Activated CD4-positive, alpha-beta T cell treated with anti-CD3 and anti-CD28 coated beads, Interleukin-2, amount 10 ng/mL, durations not matched to agents 24 days and 14 days (primary cell): ENCODE measurements around the gene PSAP. TPM values are rescaled to one million over a fixed set of nuclear protein-coding genes. Genes with fewer than 3 reads are reported as not detected.

Experiments used
- DNase-seq: peaks from one replicate; pipeline ENCODE4 v3.0.0; 2022
- H3K27ac Mint-ChIP-seq: one replicate; pipeline ENCODE4 v1.8.0; 2022; ENCODE audit warnings: mild to moderate bottlenecking, mixed read lengths
- H3K27me3 Mint-ChIP-seq: one replicate; pipeline ENCODE4 v1.8.0; 2022; ENCODE audit warnings: mixed read lengths
- H3K36me3 Mint-ChIP-seq: one replicate; pipeline ENCODE4 v1.8.0; 2022; ENCODE audit warnings: low read depth, mild to moderate bottlenecking, mixed read lengths
- H3K4me1 Mint-ChIP-seq: one replicate; pipeline ENCODE4 v1.8.0; 2021; ENCODE audit warnings: mixed read lengths
- H3K4me3 Mint-ChIP-seq: one replicate; pipeline ENCODE4 v1.8.0; 2022; ENCODE audit warnings: mild to moderate bottlenecking, moderate library complexity, mixed read lengths
- H3K9me3 Mint-ChIP-seq: one replicate; pipeline ENCODE4 v1.8.0; 2021; ENCODE audit warnings: mixed read lengths
- intact Hi-C: fragments of 100-400 bp; cut with micrococcal nuclease; formaldehyde crosslinking; loops from one replicate; pipeline ENCODE4 v1.15.1; 2023
- total RNA-seq: library from RNA; stranded (reverse); gene quantifications from 2 replicates; pipeline ENCODE4 v1.2.3, GENCODE V29; 2022

PSAP gene
- total RNA-seq, 1 donor from 2014 or later = 97.9 TPM

DNA sequence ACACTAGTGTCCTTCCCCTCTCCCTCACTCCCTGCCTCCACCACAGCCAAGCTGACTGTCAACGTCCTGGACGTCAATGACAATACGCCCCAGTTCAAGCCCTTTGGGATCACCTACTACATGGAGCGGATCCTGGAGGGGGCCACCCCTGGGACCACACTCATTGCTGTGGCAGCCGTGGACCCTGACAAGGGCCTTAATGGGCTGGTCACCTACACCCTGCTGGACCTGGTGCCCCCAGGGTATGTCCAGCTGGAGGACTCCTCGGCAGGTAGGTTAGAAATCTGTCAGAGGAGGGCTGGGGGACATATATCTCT is 52.8 kb downstream of the PSAP start:
- intact Hi-C loops = no loop called here
- H3K4me3 Mint-ChIP-seq = no peak overlapping the region

DNA sequence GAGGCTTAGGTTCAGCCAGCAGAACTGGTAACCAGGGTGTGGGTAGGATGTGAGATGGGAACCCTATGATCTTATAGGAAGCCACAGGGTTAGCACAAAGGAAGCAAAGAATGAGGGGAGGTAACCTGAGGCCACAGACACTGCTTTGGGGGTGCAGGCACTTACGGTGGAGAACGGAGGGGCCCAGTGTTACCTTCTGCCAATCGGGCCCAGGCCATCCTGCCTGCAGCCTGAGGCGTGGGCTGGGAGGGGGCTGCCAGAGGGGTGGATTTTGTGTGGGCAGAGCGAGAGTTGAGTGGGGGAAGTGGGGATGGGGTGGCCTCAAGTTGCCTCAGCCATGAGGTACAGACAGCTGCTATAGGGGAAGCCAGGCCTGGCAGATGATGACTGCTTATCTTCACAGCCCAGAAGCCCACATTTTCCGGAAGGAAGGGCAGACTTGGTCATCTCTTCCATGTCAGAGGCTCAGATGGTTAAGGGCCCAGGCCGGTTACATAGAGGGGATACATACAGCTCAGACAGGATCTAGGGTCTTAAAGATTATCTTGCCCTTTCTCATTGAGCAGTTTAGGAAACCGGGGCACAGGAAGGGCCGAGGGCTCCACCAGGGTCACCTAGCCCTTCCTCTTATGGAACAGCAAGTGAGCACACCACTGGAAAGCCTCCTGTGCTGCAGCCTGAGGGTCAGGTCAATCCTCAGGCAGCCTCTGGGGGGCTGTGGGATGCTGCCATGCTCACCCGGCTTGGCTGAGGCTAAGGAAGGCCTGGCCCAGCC is 53.3 kb downstream of the PSAP start:
- H3K27ac Mint-ChIP-seq = peak overlapping the region; percentile 78
- intact Hi-C loops = no loop called here
- DNase-seq = no peak

More for the DNA sequence above, 52.8 kb downstream of the PSAP start:
- no peak for DNase-seq
- peaks cover 11% of the 10 kb centered on the region for H3K4me1 Mint-ChIP-seq
- H3K27me3 Mint-ChIP-seq = no peaks in the 10 kb centered on the region
- H3K9me3 Mint-ChIP-seq = peaks cover 6% of the 10 kb centered on the region
- H3K36me3 Mint-ChIP-seq = no peaks in the 10 kb centered on the region
- no peak overlapping the region for H3K27ac Mint-ChIP-seq

DNA sequence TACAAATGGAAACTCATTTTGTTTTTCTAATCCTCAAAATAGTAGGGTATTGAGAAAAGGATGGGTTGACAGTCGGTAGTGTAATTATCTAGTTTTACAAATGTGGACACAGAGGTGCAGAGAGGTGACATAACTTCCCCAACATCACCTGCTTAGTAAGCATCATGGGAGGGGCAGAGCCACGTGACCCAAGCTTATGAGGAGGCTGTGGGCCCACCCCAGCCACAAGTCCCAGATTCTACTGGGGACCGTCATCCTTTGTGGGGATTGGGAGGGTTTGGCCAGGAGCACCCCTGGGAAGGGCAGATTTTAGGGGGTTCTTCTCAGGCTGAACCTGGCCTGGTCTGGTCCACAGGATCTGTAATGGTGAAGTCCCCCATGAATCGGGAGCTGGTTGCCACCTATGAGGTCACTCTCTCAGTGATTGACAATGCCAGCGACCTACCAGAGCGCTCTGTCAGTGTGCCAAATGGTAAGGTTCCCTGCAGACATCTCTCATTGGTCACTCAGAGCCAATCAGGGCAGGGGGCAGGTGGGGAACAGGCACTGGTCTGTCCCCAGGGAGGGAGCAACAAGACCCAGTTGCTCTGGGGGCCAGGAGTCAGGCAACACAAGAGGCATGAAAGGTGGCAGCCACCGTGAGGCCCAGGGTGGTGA is 54.2 kb downstream of the PSAP start:
- no peak overlapping the region for H3K4me3 Mint-ChIP-seq
- intact Hi-C loops = no loop called here
- DNase-seq = no peak
- no peaks in the 10 kb centered on the region for H3K27me3 Mint-ChIP-seq
- H3K9me3 Mint-ChIP-seq = peaks cover 6% of the 10 kb centered on the region
- H3K36me3 Mint-ChIP-seq = no peaks in the 10 kb centered on the region
- H3K27ac Mint-ChIP-seq = peak overlapping the region; percentile 78
- H3K4me1 Mint-ChIP-seq = peaks cover 11% of the 10 kb centered on the region

More for the DNA sequence above, 53.3 kb downstream of the PSAP start:
- Mint-ChIP-seq H3K9me3 (peaks cover 6% of the 10 kb centered on the region), H3K27me3 (no peaks in the 10 kb centered on the region), H3K4me1 (peaks cover 11% of the 10 kb centered on the region), H3K36me3 (no peaks in the 10 kb centered on the region), H3K4me3 (no peak overlapping the region)

DNA sequence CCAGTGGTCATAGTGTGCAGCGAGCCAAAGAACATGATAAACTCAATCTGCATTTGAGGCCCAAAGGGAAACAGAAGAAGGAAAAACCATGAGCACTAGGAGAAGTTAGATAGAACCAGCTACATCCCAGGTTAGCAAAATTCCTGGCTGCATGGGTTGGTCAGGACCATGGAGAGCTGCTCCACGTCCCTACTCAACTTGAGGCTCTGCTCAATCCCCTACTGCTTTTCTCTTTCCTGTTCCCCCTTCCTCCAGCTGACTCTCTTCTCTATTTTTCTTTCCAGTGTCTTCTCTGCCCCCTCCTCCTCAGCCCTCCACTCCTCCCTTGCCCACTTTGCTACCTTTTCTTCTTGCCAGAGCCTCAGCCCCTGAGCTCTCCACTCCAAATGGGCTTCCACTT is 55.8 kb downstream of the PSAP start:
- H3K36me3 Mint-ChIP-seq = no peaks in the 10 kb centered on the region
- no peak overlapping the region for H3K4me3 Mint-ChIP-seq
- peak; percentile 72 for DNase-seq
- peaks cover 14% of the 10 kb centered on the region for H3K4me1 Mint-ChIP-seq
- H3K9me3 Mint-ChIP-seq = peaks cover 6% of the 10 kb centered on the region
- intact Hi-C loops = no loop called here
- H3K27ac Mint-ChIP-seq = no peak overlapping the region
- no peaks in the 10 kb centered on the region for H3K27me3 Mint-ChIP-seq

DNA sequence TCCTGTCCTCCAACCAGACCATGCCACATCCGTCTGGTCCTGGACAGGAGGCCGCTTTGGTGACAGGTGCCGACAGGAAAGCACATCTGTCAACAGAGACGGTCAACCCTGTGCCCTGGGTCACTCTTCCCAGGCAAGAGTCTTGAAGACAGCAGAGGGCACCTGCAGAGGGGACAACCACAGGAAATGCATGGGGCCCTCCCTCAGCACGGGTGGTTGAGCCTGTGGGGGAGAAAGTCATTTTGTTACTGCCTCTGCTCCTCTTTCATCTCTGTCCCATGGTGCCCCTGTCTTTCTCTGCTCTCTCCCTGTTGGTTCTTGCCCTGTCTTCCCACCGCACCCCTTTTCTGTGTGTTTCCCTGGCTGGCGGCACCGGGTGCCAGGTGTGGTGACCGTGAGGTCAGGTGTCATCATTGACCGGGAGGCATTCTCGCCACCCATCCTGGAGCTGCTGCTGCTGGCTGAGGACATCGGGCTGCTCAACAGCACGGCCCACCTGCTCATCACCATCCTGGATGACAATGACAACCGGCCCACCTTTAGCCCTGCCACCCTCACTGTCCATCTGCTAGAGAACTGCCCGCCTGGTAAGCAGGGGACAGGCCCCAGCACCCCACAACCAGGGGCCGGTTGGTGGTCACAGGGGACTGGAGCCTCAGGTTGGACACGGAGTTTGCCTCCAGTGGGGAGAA is 60.2 kb downstream of the PSAP start:
- no peak for DNase-seq
- Mint-ChIP-seq H3K9me3 (peaks cover 3% of the 10 kb centered on the region), H3K27me3 (no peaks in the 10 kb centered on the region), H3K4me1 (peaks cover 5% of the 10 kb centered on the region), H3K4me3 (no peak overlapping the region), H3K27ac (no peak overlapping the region), H3K36me3 (no peaks in the 10 kb centered on the region)
- intact Hi-C loops = no loop called here

DNA sequence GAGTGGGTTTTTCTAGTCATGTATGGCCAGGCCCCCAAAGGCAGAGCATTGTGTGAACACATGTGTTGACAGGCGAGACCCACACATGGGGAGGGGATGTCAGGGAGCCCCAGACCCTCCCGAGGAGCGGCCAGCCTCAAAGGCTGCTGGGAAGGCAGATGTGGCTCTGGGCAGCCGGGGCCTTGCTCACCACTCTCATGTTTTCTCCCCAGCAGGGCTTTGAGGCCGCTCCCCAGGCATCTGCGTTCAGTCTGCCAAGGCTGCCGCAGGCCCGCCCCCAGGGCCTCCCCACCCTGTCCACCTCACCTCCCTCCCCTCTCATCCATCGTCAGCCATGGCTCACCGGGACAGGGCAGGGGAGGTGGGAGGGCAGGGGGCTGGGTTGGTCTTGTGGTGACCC is 61.2 kb downstream of the PSAP start:
- peaks cover 2% of the 10 kb centered on the region for H3K4me1 Mint-ChIP-seq
- H3K4me3 Mint-ChIP-seq = no peak overlapping the region
- no peak overlapping the region for H3K27ac Mint-ChIP-seq
- DNase-seq = no peak
- no peaks in the 10 kb centered on the region for H3K27me3 Mint-ChIP-seq
- intact Hi-C loops = no loop called here
- no peaks in the 10 kb centered on the region for H3K36me3 Mint-ChIP-seq
- no peaks in the 10 kb centered on the region for H3K9me3 Mint-ChIP-seq

DNA sequence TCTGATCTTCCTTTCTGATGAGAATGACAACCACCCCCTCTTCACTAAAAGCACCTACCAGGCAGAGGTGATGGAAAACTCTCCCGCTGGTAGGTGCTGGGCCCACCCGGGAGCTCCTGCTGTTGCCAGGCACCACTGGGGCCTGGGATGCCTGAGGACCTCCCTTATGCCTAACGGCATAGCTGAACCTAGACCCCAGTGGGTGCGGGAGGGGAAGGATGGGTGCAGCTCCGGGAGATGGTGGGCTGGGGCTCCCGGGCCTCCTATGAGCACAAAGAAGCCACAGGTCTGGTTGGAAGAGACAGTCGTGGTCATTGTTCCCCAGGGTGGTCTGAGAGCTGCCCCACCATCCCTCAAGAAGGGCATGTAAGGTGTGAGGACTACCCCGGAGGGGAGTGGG is 62.1 kb downstream of the PSAP start:
- Mint-ChIP-seq H3K27ac (no peak overlapping the region), H3K27me3 (no peaks in the 10 kb centered on the region), H3K9me3 (no peaks in the 10 kb centered on the region), H3K4me3 (no peak overlapping the region), H3K36me3 (no peaks in the 10 kb centered on the region), H3K4me1 (peaks cover 2% of the 10 kb centered on the region)
- DNase-seq = no peak
- intact Hi-C loops = no loop called here

DNA sequence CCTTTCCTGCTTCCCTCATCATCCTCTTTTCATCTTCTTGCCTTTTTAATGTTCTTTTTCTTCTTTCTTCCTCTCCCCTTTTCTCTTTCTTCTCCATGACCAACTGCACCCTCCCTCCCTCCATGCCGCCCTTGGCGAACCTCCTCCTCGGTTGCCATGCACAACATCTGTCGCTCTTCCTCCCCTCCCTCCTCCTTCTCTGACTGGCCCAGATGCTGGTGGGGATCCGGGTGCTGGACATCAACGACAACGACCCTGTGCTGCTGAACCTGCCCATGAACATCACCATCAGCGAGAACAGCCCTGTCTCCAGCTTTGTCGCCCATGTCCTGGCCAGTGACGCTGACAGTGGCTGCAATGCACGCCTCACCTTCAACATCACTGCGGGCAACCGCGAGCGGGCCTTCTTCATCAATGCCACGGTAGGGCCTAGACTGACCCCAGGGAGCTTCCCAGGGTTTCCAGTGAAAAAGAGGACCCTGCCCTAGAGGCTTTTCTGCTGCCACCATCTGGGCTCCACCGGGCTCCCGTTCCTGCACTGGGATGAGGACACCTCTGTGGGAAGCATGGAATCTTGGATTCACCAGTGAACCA is 66.3 kb downstream of the PSAP start:
- Mint-ChIP-seq H3K27ac (no peak overlapping the region), H3K36me3 (no peaks in the 10 kb centered on the region), H3K4me1 (peaks cover 7% of the 10 kb centered on the region), H3K4me3 (no peak overlapping the region), H3K27me3 (no peaks in the 10 kb centered on the region), H3K9me3 (no peaks in the 10 kb centered on the region)
- DNase-seq = no peak
- intact Hi-C loops = no loop called here

DNA sequence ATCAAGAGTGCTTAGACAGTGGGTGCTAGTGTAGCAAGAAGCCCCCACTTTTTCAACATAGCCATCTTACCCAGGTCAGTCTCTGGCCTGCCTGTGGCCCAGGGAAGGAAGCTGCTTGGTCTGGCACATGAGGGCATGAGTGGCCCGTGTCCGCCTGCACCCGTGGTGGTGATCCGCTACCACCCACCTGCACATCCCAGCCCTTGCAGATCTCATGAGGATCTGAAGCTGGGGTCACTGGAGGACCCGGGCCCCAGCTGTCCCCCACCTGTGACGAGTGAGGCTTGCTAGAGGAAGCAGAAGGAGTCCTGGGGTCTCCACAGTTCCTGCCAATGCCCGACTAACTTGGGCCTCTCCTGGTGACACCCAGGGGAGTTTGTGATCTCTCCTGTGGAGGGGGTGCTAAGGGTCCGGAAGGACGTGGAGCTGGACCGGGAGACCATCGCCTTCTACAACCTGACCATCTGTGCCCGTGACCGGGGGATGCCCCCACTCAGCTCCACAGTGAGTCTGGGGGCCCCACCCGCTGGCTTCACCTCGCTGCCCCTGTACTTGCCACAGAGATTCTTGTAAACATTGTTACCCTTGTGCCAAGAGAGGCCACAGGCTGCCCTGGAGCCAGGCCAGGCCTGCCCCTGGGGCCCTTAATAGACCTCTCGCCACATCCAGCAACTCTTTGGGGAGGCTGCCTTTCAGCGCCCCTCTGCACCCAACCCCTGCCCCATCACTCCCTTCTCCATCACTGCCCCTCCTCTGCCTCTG is 67.0 kb downstream of the PSAP start:
- intact Hi-C loops = no loop called here
- no peak overlapping the region for H3K4me3 Mint-ChIP-seq
- DNase-seq = no peak
- no peaks in the 10 kb centered on the region for H3K9me3 Mint-ChIP-seq
- H3K27me3 Mint-ChIP-seq = no peaks in the 10 kb centered on the region
- H3K27ac Mint-ChIP-seq = no peak overlapping the region
- peaks cover 10% of the 10 kb centered on the region for H3K4me1 Mint-ChIP-seq
- H3K36me3 Mint-ChIP-seq = no peaks in the 10 kb centered on the region

DNA sequence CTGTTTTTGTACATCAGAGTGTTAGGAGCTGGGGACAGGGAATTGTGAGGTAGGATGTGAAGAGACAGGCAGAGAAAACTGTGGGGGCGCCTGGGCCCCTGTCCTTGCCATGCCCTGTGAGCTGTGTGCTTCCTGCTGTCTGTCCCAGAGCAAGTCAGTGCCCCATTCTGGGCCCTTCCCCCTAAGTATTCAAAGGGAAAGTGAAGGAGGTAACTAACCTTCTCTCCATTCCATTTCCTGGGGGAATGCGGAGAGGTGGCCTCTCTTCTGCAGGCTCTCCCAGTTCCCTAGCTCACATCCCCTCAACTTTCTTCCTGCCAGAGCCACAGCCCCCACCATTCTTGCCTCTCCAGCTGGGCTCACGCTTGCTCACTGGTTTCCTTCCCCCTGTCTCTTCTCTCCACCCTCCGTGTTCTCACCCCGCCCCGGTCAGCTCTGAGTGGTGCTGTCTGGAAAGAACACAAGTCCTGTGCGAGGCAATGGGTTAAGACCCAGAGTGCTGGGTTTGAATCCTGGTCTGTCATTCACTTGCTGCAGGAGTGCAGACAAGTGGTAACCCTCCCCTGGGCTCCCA is 68.0 kb downstream of the PSAP start:
- H3K27ac Mint-ChIP-seq = no peak overlapping the region

DNA sequence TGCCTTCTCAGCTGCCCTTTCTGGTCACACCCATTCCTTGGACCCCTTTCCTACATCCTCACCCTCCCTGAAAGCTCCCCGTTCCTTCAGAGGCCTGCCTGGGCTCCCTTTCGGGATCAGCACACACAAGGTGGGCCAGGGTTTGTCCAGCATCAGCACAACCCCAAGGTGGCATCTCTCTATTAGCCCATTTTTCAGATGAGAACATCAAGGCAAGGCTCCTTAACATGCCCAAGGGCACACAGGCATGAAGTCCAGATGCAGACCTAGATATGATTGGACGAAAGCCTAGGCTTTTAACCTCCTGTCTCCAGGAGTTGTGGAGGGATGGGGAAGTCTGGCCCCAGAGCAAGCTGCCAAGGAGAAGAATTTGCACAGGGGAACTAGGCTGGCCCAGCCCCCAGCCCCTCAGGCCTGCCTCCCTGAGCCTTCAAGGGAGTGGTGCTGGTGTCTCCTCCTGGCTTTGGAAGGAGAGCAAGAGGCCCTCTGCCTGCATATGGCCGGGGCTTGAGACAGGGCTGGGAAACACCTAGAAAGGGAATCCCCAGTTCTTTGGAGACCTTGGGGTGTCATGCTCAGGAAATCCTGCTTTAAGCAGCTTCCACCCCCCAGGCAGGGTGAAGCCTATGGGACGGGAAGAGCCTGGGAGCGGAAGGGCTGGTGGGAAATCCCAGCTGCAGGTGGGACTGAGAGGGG is 68.7 kb downstream of the PSAP start:
- peaks cover 14% of the 10 kb centered on the region for H3K4me1 Mint-ChIP-seq
- intact Hi-C loops = no loop called here
- H3K27ac Mint-ChIP-seq = no peak overlapping the region
- no peaks in the 10 kb centered on the region for H3K36me3 Mint-ChIP-seq
- no peak for DNase-seq
- H3K9me3 Mint-ChIP-seq = no peaks in the 10 kb centered on the region
- no peaks in the 10 kb centered on the region for H3K27me3 Mint-ChIP-seq
- H3K4me3 Mint-ChIP-seq = no peak overlapping the region

More for the DNA sequence above, 68.0 kb downstream of the PSAP start:
- no peak for DNase-seq
- intact Hi-C loops = no loop called here
- H3K27me3 Mint-ChIP-seq = no peaks in the 10 kb centered on the region
- no peaks in the 10 kb centered on the region for H3K36me3 Mint-ChIP-seq
- peaks cover 14% of the 10 kb centered on the region for H3K4me1 Mint-ChIP-seq
- H3K9me3 Mint-ChIP-seq = no peaks in the 10 kb centered on the region
- H3K4me3 Mint-ChIP-seq = no peak overlapping the region

DNA sequence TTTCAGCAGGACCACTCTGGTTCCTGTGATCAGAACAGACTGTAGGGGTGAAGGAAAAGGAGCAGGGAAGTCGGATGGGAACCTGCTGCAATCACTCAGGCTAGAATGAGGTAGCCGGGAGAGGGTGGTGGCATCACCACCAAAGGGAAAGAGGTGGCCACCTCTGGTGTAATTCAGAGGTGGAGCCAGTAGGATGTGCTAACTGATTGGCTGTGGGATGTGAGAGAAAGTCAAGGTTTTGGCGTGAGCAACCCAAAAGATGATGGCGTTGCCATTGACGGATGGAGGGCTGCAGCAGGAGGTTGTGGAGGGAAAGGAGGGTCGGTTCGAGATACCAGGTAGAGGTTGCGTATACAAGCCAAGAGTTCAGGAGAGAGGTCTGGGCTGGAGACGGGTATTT is 70.3 kb downstream of the PSAP start:
- intact Hi-C loops = no loop called here
- H3K9me3 Mint-ChIP-seq = no peaks in the 10 kb centered on the region
- H3K4me3 Mint-ChIP-seq = no peak overlapping the region

DNA sequence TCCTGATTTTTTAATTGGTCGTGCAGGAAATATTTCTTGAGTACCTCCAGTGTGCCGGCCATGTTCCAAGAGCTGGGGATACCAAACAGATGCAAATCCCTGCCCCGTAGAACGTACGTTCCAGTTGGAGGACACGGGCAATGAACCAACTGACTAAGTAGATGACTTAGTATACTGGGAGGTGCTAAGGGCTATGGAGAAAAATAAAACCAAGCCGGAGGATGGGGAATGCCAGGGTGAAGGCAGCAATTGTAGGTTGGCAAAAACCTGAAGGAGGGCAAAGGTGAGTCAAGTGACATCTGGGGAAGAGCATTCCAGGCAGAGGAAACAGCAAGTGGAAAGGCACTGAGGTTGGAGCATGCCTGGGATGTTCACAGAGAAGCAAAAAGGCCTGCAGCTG is 70.9 kb downstream of the PSAP start:
- Mint-ChIP-seq H3K27ac (no peak overlapping the region), H3K27me3 (no peaks in the 10 kb centered on the region), H3K36me3 (no peaks in the 10 kb centered on the region), H3K4me3 (no peak overlapping the region), H3K4me1 (peaks cover 31% of the 10 kb centered on the region), H3K9me3 (no peaks in the 10 kb centered on the region)
- no peak for DNase-seq
- intact Hi-C loops = no loop called here

More for the DNA sequence above, 70.3 kb downstream of the PSAP start:
- Mint-ChIP-seq H3K27me3 (no peaks in the 10 kb centered on the region), H3K36me3 (no peaks in the 10 kb centered on the region), H3K27ac (no peak overlapping the region), H3K4me1 (peaks cover 26% of the 10 kb centered on the region)
- DNase-seq = no peak
